ENCODE measurements around the gene COMMD8.

COMMD8 gene

DNA sequence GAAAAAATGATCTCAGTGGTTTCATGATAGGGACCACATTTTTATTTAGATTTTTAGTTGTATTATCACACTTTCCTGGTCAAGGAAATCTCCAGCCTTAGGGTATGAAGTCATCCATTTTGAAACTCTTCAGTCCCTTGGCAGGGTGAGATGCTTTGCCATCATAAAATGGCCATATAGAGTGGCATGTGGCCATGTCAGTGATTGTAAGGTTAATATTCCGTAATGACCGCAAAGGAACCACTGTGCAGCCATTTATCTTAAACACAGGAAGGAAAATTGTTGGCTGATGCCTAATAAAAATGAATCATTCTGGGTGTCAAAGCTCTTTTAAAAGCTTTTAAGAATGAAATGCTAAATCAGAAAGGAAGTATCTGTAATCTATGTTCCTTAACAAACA lies 35.6 kb downstream of the COMMD8 start:
- no peak overlapping the region for H3K4me3 ChIP-seq (ENCODE audit: low read length)
- no peak for TF ChIP-seq CTCF (conservative IDR thresholded peaks at IDR 0.05; ENCODE audit: low read depth, low read length)
- no peak for DNase-seq (ENCODE audit: low read depth)

GRCh38 chr4:47425628-47426027 lies 37.9 kb downstream of the COMMD8 start:
- H3K4me3 ChIP-seq (ENCODE audit: low read length): no peak overlapping the region
- no peak for DNase-seq (ENCODE audit: low read depth)
- TF ChIP-seq CTCF (conservative IDR thresholded peaks at IDR 0.05; ENCODE audit: low read depth, low read length): no peak

DNA sequence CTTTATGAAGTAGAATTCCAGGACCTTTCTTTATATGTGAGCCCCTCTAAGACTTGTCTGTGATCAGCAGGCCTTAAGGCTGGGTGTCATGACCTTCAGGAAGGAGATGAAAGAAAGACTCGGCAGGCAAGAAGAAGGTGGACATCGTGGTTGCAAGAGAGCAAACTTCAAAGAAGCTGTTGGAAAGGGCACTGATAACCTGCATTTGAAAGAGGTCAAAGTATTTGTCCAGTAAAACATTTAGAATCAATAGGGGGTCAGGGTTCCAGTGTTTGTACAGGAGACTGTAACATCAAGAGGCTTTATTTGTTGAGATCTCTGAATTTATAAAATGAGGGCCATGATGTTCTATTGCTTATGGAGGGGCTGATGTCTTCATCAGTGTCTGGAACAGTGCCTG lies 44.2 kb downstream of the COMMD8 start:
- H3K4me3 ChIP-seq (ENCODE audit: low read length): no peak overlapping the region
- TF ChIP-seq CTCF (conservative IDR thresholded peaks at IDR 0.05; ENCODE audit: low read depth, low read length): no peak
- no peak for DNase-seq (ENCODE audit: low read depth)

- DNase-seq (ENCODE audit: low read depth): no peak
- no peak overlapping the region for H3K4me3 ChIP-seq (ENCODE audit: low read length)
- no peak for TF ChIP-seq CTCF (conservative IDR thresholded peaks at IDR 0.05; ENCODE audit: low read depth, low read length)
Measured at GRCh38 chr4:47418147-47418546, 45.4 kb downstream of the COMMD8 start.

- H3K4me3 ChIP-seq (ENCODE audit: low read length): no peak overlapping the region
- TF ChIP-seq CTCF (conservative IDR thresholded peaks at IDR 0.05; ENCODE audit: low read depth, low read length): no peak
- no peak for DNase-seq (ENCODE audit: low read depth)
Measured at GRCh38 chr4:47415719-47416118, 47.8 kb downstream of the COMMD8 start.

DNA sequence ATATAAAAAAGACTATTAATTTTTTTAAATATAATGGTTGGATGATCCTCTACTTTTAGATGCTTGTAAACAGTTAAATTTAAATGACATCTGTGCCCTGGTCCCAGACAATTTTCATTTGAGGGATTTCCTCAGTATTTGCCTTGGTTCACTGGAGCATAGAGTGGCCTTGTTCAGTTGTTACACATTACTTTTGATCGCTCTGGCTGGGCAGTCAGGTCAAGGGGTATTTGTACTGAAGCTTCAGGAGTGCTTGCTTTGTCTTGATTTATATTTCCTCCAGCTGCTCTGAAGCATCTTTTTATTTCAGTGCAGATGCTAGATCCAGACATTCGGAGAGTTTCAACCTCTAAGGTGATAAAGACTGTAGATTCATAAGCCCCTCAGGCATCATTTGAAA lies 50.0 kb downstream of the COMMD8 start:
- DNase-seq (ENCODE audit: low read depth): no peak
- no peak overlapping the region for H3K4me3 ChIP-seq (ENCODE audit: low read length)
- no peak for TF ChIP-seq CTCF (conservative IDR thresholded peaks at IDR 0.05; ENCODE audit: low read depth, low read length)

DNA sequence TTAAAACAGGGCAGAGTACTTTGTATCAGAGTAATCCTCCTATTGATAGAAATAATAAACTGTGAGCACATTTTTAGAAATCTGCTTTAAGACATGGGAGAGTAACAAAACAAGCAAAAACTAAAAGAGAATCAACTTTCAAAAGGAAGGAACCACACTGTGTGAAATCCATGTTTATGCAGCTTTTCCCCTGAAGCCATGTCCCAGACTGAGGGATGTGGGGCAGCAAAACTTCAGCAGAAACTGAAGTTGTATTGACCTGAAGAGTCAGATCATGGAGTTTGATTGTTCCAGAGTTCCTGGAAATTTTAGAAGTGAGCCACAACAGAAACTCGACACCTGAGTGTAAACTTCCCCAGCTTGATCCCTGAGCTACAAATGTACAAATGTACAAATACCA lies 53.2 kb downstream of the COMMD8 start:
- TF ChIP-seq CTCF (conservative IDR thresholded peaks at IDR 0.05; ENCODE audit: low read depth, low read length): no peak
- no peak overlapping the region for H3K4me3 ChIP-seq (ENCODE audit: low read length)
- DNase-seq (ENCODE audit: low read depth): no peak
